Heart left ventricle (tissue), 16 donors: ENCODE results near the gene HINT1. TPM values are rescaled to one million over a fixed set of nuclear protein-coding genes. Genes with fewer than 3 reads are reported as not detected.

Experiments
- ATAC-seq, 4 donors: fragments of 200-7000 bp; cut with Tn5 transposase; one replicate each; pipeline ENCODE4 v1.9.1; 2020 to 2022; ENCODE audit warnings: moderate library complexity in 4 of 4, mild to moderate bottlenecking in 3 of 4, moderate number of reproducible peaks in 1 of 4
- DNase-seq, 5 donors: peaks; one replicate each; pipeline ENCODE4 v3.0.0-alpha.2; 2020
- H3K27ac ChIP-seq, 12 donors: fragments of 200-600 bp; sonication (generic) in 4 of 12; one replicate each; pipeline versions ENCODE4 v1.5.0 to v1.8.0; 2016 to 2022; ENCODE audit warnings: mild to moderate bottlenecking in 2 of 12
- H3K27me3 ChIP-seq, 9 donors: fragments of 200-600 bp; sonication (generic) in 2 of 9; one replicate each; pipeline versions ENCODE4 v1.5.1 to v1.8.0; 2016 to 2022; ENCODE audit warnings: mild to moderate bottlenecking in 3 of 9
- H3K36me3 ChIP-seq, 9 donors: fragments of 200-600 bp; sonication (generic) in 2 of 9; one replicate each; pipeline versions ENCODE4 v1.5.0 to v1.8.0; 2018 to 2022; ENCODE audit warnings: mild to moderate bottlenecking in 2 of 9
- H3K4me1 ChIP-seq, 12 donors: fragments of 200-600 bp; sonication (generic) in 4 of 12; one replicate each; pipeline versions ENCODE4 v1.5.0 to v1.8.0; 2016 to 2022; ENCODE audit warnings: mild to moderate bottlenecking in 3 of 12
- H3K4me3 ChIP-seq, 12 donors: fragments of 200-600 bp; sonication (generic) in 4 of 12; one replicate each; pipeline versions ENCODE4 v1.5.0 to v1.8.0; 2017 to 2022; ENCODE audit warnings: mild to moderate bottlenecking in 9 of 12, moderate library complexity in 4 of 12
- H3K9me3 ChIP-seq, 12 donors: fragments of 200-600 bp; sonication (generic) in 4 of 12; one replicate each; pipeline versions ENCODE4 v1.5.0 to v1.8.0; 2016 to 2022; ENCODE audit warnings: mild to moderate bottlenecking in 1 of 12
- CTCF ChIP-seq, 12 donors: fragments of 200-600 bp; sonication (generic) in 4 of 12; IDR thresholded peaks; one replicate each; pipeline versions ENCODE4 v1.5.0 to v1.8.0; 2018 to 2022; ENCODE audit warnings: antibody characterized with exemption in 12 of 12, mild to moderate bottlenecking in 5 of 12
- POLR2A ChIP-seq, 2 donors: fragments of 450-650 bp; IDR thresholded peaks; one replicate each; pipeline ENCODE4 v1.6.1; 2017; ENCODE audit warnings: antibody characterized with exemption in 2 of 2, mild to moderate bottlenecking in 2 of 2, moderate library complexity in 2 of 2
- WGBS, 4 donors: extraction: QIAGEN DNeasy Blood & Tissue Kit in 2 of 4; methylation state at CpG; one replicate each; pipeline versions ENCODE4 v1.1.5 to v1.1.7; 2013 to 2018; 5-methylcytosine and 5-hydroxymethylcytosine counted together
- intact Hi-C, 10 donors: fragments of 100-400 bp; cut with DNase I; formaldehyde crosslinking; loops; one replicate each; pipeline versions ENCODE4 v1.11.1 to v1.14.2; 2022
- polyA plus RNA-seq, 2 donors: library from polyadenylated mRNA; stranded (reverse); fragments of 200-250 nt; gene quantifications; one replicate each; pipeline ENCODE4 v1.2.3, GENCODE V29; 2013
- total RNA-seq, 9 donors: library from RNA; depleted of rRNA in 2 of 9; stranded (reverse); fragments of >200 nt in 2 of 9; fragmentation: NEBNext Ultra II Directional in 3 of 9; extraction: Animal tissue kit (Norgen Biotek cat#: 25700) in 3 of 9; gene quantifications; one replicate each; pipeline versions ENCODE4 v1.1.0 to v1.2.4, GENCODE V29; 2016 to 2023
- donor health status: ischemic (EF 13 %, LVEDD 7.1; RV severe dilation, severe dysfunction).
- donor health status: healthy with polysubstance abuse.
- donor health status: DM: no; HTN: yes; CAD: no.
- donor health status: DM: no; HTN: no; CAD: no.
- donor health status: ischemic (EF 25% LVEDD 6.9; RV normal size, moderate dysfunction).
- donor health status: ischemic (EF 25% LVEDD 5.7; RV mildly dilated, moderate dysfunction).
- donor health status: healthy.
- donor health status: DM: yes; HTN: yes; CAD: no.
- donor health status: ischemic (EF 35%, LVEDD 5.7; RV mildly dilated, moderate dysfunction).
- donor health status: nonischemic (EF 11% LVEDD 7.7; RV severe dilation, severe dysfunction).
- donor health status: DM: yes; HTN: yes; CAD: no.
- donor health status: PGD.
- donor health status: ischemic (EF 29% LVEDD 5.4; RV normal size, mild dysfunction).
- donor health status: nonischemic (EF 23%, LVEDD 6.1; RV moderate dilation, normal function).

The HINT1 gene
- total and polyA plus RNA-seq, 11 donors: 76.8 to 286 (median 148) TPM

- H3K9me3 ChIP-seq: no peaks in the 10 kb centered on the region
- WGBS, 4 donors: 92 to 96% (median 96%) methylated on average over 5 of the region's 5 CpGs
- intact Hi-C loops: no loop called here
- TF ChIP-seq POLR2A (IDR thresholded peaks at IDR 0.05): no peak
- no peak for TF ChIP-seq CTCF (IDR thresholded peaks at IDR 0.05)
- H3K36me3 ChIP-seq: no peaks in the 10 kb centered on the region
- DNase-seq (no peak), ATAC-seq (no peak)
- H3K4me1 ChIP-seq: peaks cover 0 to 23% (median 0%) of the 10 kb centered on the region in 12 donors
- no peak overlapping the region for H3K27ac ChIP-seq
- no peaks in the 10 kb centered on the region for H3K27me3 ChIP-seq
- H3K4me3 ChIP-seq: no peak overlapping the region
These were observed 46.6 kb upstream of the HINT1 start for GRCh38 chr5:131211669-131212068.

- Histone ChIP-seq H3K36me3 (no peaks in the 10 kb centered on the region), H3K4me3 (no peak overlapping the region), H3K9me3 (no peaks in the 10 kb centered on the region), H3K4me1 (peaks cover 0 to 23% (median 0%) of the 10 kb centered on the region in 12 donors), H3K27me3 (no peaks in the 10 kb centered on the region), H3K27ac (peak overlapping the region in 1 of 12 donors; percentile 77)
- no peak for TF ChIP-seq CTCF (IDR thresholded peaks at IDR 0.05)
- TF ChIP-seq POLR2A (IDR thresholded peaks at IDR 0.05): no peak
- intact Hi-C loops: no loop called here
- DNase-seq (no peak), ATAC-seq (no peak)
These were observed 45.1 kb upstream of the HINT1 start for GRCh38 chr5:131210151-131210510.

GRCh38 chr5:131209506-131210150, 44.6 kb upstream of the HINT1 start:
- 42 to 64% (median 48%) methylated on average over 6 of the region's 6 CpGs for WGBS, 4 donors

GRCh38 chr5:131209175-131209505, 44.1 kb upstream of the HINT1 start:
- Histone ChIP-seq H3K27me3 (no peaks in the 10 kb centered on the region), H3K4me1 (peaks cover 0 to 23% (median 0%) of the 10 kb centered on the region in 12 donors), H3K27ac (peak overlapping the region in 1 of 12 donors; percentile 77), H3K4me3 (no peak overlapping the region), H3K36me3 (no peaks in the 10 kb centered on the region), H3K9me3 (no peaks in the 10 kb centered on the region)
- WGBS, 4 donors: 67 to 88% (median 76%) methylated on average over 1 of the region's 1 CpG
- ATAC-seq (no peak), DNase-seq (no peak)
- no peak for TF ChIP-seq POLR2A (IDR thresholded peaks at IDR 0.05)
- no peak for TF ChIP-seq CTCF (IDR thresholded peaks at IDR 0.05)
- intact Hi-C loops: no loop called here

More at GRCh38 chr5:131209506-131210150, 44.6 kb upstream of the HINT1 start:
- TF ChIP-seq CTCF (IDR thresholded peaks at IDR 0.05): no peak
- no peak for TF ChIP-seq POLR2A (IDR thresholded peaks at IDR 0.05)
- H3K9me3 ChIP-seq: no peaks in the 10 kb centered on the region
- no peaks in the 10 kb centered on the region for H3K36me3 ChIP-seq
- H3K27me3 ChIP-seq: no peaks in the 10 kb centered on the region
- H3K4me3 ChIP-seq: no peak overlapping the region
- intact Hi-C loops: no loop called here
- peaks cover 0 to 23% (median 0%) of the 10 kb centered on the region in 12 donors for H3K4me1 ChIP-seq
- H3K27ac ChIP-seq: peak overlapping the region in 1 of 12 donors; percentile 77
- no peak for DNase-seq
- ATAC-seq: peak in 2 of 4 donors; percentile 42 to 63
